H1 (cell line): ENCODE measurements around the gene NAXE. TPM values are rescaled to one million over a fixed set of nuclear protein-coding genes. Genes with fewer than 3 reads are reported as not detected.

Experiments used
- ASH2L ChIP-seq: fragments of 200-600, 300-600 bp; sonication (generic); IDR thresholded peaks from one replicate; pipeline ENCODE4 v1.7.1; 2017; ENCODE audit warnings: low read length
- CTBP2 ChIP-seq: IDR thresholded peaks from 2 replicates; pipeline ENCODE4 v1.7.0; 2011; ENCODE audit warnings: borderline replicate concordance, mild to moderate bottlenecking, moderate library complexity, mixed read lengths, low read length; ENCODE audit not compliant: insufficient read depth, insufficient read length
- EGR1 ChIP-seq: IDR thresholded peaks from 2 replicates; pipeline ENCODE4 v1.6.1; 2011; ENCODE audit warnings: low read depth, low read length, borderline replicate concordance
- GABPA ChIP-seq: IDR thresholded peaks from 2 replicates; pipeline ENCODE4 v1.6.1; 2011; ENCODE audit warnings: mild to moderate bottlenecking, low read length, moderate library complexity, borderline replicate concordance; ENCODE audit not compliant: insufficient read depth
- HDAC6 ChIP-seq: IDR thresholded peaks from one replicate; pipeline ENCODE4 v1.7.1; 2012; ENCODE audit warnings: low read depth, mild to moderate bottlenecking, inconsistent platforms, low read length, moderate library complexity
- KDM1A ChIP-seq: fragments of 200-600, 300-600 bp; sonication (generic); IDR thresholded peaks from 2 replicates; pipeline ENCODE4 v1.7.1; 2016; ENCODE audit warnings: mild to moderate bottlenecking, low read length, borderline replicate concordance
- POU5F1 ChIP-seq: IDR thresholded peaks from 2 replicates; pipeline ENCODE4 v1.6.1; 2011; ENCODE audit warnings: low read depth, mild to moderate bottlenecking, low read length, moderate library complexity
- RAD21 ChIP-seq, 2 experiments: IDR thresholded peaks in 1 of 2; conservative IDR thresholded peaks in 1 of 2; 2 replicates each; pipeline ENCODE4 v1.6.1; 2011; ENCODE audit warnings: low read depth in 2 of 2, low read length in 2 of 2, improper control_type of control experiment in 1 of 2, inconsistent platforms in 1 of 2, mild to moderate bottlenecking in 1 of 2, moderate library complexity in 1 of 2
- TEAD4 ChIP-seq: IDR thresholded peaks from 2 replicates; pipeline ENCODE4 v1.6.1; 2012; ENCODE audit warnings: low read depth, low read length, inconsistent platforms, mixed read lengths
- YY1 ChIP-seq: IDR thresholded peaks from 2 replicates; pipeline ENCODE4 v1.6.1; 2011; ENCODE audit warnings: low read depth, mild to moderate bottlenecking, low read length
- polyA plus RNA-seq, 7 experiments: library from polyadenylated mRNA; depleted of rRNA in 3 of 7; stranded (reverse) in 5 of 7; unstranded in 2 of 7; fragments of >200 nt in 5 of 7; fragments of 200-250 nt in 2 of 7; gene quantifications; 1 replicate in 5 of 7; 2 replicates in 1 of 7; 4 replicates in 1 of 7; pipeline versions ENCODE4 v1.2.1 to v1.2.3, GENCODE V29; 2011 to 2013; ENCODE audit warnings: missing spikeins in 2 of 7, mixed read lengths in 2 of 7
- total RNA-seq: library from RNA; stranded (reverse); fragmentation: NEBNext Ultra II Directional; extraction: Animal tissue kit (Norgen Biotek cat#: 25700); gene quantifications from 2 replicates; pipeline ENCODE4 v1.2.1, GENCODE V29; 2021
- TF ChIP-seq, protein P1 (sequence below): fragments of 300-600 bp; sonication (generic); IDR thresholded peaks from 2 replicates; pipeline ENCODE4 v1.7.1; 2012; ENCODE audit warnings: low read length, moderate library complexity, mild to moderate bottlenecking, inconsistent platforms; ENCODE audit not compliant: insufficient replicate concordance
- TF ChIP-seq, protein P2 (sequence below): IDR thresholded peaks from 2 replicates; pipeline ENCODE4 v1.6.1; 2012; ENCODE audit warnings: inconsistent platforms

NAXE gene
- total and polyA plus RNA-seq, 2 of the 8 experiments (the other 6 are each of a cell fraction or from before 2014, with no cell fraction given): 73.1 to 74.3 TPM

- TF ChIP-seq, protein P1, sequence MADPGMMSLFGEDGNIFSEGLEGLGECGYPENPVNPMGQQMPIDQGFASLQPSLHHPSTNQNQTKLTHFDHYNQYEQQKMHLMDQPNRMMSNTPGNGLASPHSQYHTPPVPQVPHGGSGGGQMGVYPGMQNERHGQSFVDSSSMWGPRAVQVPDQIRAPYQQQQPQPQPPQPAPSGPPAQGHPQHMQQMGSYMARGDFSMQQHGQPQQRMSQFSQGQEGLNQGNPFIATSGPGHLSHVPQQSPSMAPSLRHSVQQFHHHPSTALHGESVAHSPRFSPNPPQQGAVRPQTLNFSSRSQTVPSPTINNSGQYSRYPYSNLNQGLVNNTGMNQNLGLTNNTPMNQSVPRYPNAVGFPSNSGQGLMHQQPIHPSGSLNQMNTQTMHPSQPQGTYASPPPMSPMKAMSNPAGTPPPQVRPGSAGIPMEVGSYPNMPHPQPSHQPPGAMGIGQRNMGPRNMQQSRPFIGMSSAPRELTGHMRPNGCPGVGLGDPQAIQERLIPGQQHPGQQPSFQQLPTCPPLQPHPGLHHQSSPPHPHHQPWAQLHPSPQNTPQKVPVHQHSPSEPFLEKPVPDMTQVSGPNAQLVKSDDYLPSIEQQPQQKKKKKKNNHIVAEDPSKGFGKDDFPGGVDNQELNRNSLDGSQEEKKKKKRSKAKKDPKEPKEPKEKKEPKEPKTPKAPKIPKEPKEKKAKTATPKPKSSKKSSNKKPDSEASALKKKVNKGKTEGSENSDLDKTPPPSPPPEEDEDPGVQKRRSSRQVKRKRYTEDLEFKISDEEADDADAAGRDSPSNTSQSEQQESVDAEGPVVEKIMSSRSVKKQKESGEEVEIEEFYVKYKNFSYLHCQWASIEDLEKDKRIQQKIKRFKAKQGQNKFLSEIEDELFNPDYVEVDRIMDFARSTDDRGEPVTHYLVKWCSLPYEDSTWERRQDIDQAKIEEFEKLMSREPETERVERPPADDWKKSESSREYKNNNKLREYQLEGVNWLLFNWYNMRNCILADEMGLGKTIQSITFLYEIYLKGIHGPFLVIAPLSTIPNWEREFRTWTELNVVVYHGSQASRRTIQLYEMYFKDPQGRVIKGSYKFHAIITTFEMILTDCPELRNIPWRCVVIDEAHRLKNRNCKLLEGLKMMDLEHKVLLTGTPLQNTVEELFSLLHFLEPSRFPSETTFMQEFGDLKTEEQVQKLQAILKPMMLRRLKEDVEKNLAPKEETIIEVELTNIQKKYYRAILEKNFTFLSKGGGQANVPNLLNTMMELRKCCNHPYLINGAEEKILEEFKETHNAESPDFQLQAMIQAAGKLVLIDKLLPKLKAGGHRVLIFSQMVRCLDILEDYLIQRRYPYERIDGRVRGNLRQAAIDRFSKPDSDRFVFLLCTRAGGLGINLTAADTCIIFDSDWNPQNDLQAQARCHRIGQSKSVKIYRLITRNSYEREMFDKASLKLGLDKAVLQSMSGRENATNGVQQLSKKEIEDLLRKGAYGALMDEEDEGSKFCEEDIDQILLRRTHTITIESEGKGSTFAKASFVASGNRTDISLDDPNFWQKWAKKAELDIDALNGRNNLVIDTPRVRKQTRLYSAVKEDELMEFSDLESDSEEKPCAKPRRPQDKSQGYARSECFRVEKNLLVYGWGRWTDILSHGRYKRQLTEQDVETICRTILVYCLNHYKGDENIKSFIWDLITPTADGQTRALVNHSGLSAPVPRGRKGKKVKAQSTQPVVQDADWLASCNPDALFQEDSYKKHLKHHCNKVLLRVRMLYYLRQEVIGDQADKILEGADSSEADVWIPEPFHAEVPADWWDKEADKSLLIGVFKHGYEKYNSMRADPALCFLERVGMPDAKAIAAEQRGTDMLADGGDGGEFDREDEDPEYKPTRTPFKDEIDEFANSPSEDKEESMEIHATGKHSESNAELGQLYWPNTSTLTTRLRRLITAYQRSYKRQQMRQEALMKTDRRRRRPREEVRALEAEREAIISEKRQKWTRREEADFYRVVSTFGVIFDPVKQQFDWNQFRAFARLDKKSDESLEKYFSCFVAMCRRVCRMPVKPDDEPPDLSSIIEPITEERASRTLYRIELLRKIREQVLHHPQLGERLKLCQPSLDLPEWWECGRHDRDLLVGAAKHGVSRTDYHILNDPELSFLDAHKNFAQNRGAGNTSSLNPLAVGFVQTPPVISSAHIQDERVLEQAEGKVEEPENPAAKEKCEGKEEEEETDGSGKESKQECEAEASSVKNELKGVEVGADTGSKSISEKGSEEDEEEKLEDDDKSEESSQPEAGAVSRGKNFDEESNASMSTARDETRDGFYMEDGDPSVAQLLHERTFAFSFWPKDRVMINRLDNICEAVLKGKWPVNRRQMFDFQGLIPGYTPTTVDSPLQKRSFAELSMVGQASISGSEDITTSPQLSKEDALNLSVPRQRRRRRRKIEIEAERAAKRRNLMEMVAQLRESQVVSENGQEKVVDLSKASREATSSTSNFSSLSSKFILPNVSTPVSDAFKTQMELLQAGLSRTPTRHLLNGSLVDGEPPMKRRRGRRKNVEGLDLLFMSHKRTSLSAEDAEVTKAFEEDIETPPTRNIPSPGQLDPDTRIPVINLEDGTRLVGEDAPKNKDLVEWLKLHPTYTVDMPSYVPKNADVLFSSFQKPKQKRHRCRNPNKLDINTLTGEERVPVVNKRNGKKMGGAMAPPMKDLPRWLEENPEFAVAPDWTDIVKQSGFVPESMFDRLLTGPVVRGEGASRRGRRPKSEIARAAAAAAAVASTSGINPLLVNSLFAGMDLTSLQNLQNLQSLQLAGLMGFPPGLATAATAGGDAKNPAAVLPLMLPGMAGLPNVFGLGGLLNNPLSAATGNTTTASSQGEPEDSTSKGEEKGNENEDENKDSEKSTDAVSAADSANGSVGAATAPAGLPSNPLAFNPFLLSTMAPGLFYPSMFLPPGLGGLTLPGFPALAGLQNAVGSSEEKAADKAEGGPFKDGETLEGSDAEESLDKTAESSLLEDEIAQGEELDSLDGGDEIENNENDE: no peak
- TF ChIP-seq RAD21 (IDR thresholded peaks at IDR 0.05 in 1 of 2, conservative IDR thresholded peaks at IDR 0.05 in 1 of 2; ENCODE audit: low read depth in 2 of 2, low read length in 2 of 2): no peak
- no peak for TF ChIP-seq EGR1
- TF ChIP-seq KDM1A: no peak
- TF ChIP-seq, protein P2, sequence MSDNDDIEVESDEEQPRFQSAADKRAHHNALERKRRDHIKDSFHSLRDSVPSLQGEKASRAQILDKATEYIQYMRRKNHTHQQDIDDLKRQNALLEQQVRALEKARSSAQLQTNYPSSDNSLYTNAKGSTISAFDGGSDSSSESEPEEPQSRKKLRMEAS: no peak
- TF ChIP-seq GABPA: no peak
- TF ChIP-seq ASH2L: no peak
- TF ChIP-seq HDAC6: no peak
- no peak for TF ChIP-seq POU5F1
- no peak for TF ChIP-seq YY1
- no peak for TF ChIP-seq TEAD4
- TF ChIP-seq CTBP2: no peak
Measured at GRCh38 chr1:156600733-156601121, 9.2 kb downstream of the NAXE start (continued).
